K562 (cell line): Measurements from ENCODE around the gene SZT2. TPM values are rescaled to one million over a fixed set of nuclear protein-coding genes. Genes with fewer than 3 reads are reported as not detected.

Experiments used
- KDM1A ChIP-seq, 2 experiments: fragments of 450-650 bp; IDR thresholded peaks; 2 replicates each; pipeline ENCODE4 v1.6.1; 2016; ENCODE audit warnings: mild to moderate bottlenecking in 2 of 2
- NR1H2 ChIP-seq: sonication (generic); formaldehyde crosslinking; IDR thresholded peaks from 2 replicates; pipeline ENCODE4 v1.4.0; 2020; ENCODE audit warnings: mild to moderate bottlenecking, missing genetic modification reagents
- POLR2AphosphoS2 ChIP-seq: IDR thresholded peaks from 2 replicates; pipeline ENCODE4 v1.6.1; 2012; ENCODE audit warnings: low read length, improper control_type of control experiment
- SPI1 ChIP-seq: IDR thresholded peaks from 2 replicates; pipeline ENCODE4 v1.6.1; 2011; ENCODE audit warnings: low read depth, low read length, control low read depth, borderline replicate concordance
- SRSF3 ChIP-seq: fragments of 200-400 bp; formaldehyde crosslinking; IDR thresholded peaks from 2 replicates; pipeline ENCODE4 v1.6.1; 2016; ENCODE audit warnings: mild to moderate bottlenecking, low read length, moderate library complexity; ENCODE audit not compliant: insufficient read depth
- TARDBP ChIP-seq: fragments of 450-650 bp; IDR thresholded peaks from 2 replicates; pipeline ENCODE4 v1.6.1; 2016
- ZNF165 ChIP-seq: fragments of 250-450 bp; sonication (Bioruptor Pico); IDR thresholded peaks from 2 replicates; pipeline ENCODE4 v1.4.0; 2020; ENCODE audit warnings: borderline replicate concordance
- ZNF3 ChIP-seq: fragments of 250-450 bp; sonication (Bioruptor Pico); IDR thresholded peaks from 2 replicates; pipeline ENCODE4 v1.5.0; 2021; ENCODE audit warnings: mild to moderate bottlenecking, moderate library complexity
- ZNF584 ChIP-seq: fragments of 200-800 bp; sonication (Bioruptor generic); IDR thresholded peaks from 2 replicates; pipeline ENCODE4 v1.6.1; 2016; ENCODE audit warnings: low read depth, mild to moderate bottlenecking, missing genetic modification characterization, missing compliant biosample characterization
- polyA plus RNA-seq, 8 experiments: library from polyadenylated mRNA; depleted of rRNA in 4 of 8; stranded (reverse) in 5 of 8; unstranded in 3 of 8; fragments of >200 nt; fragmentation: Nextera tagmentation in 2 of 8; fragmentation: Illumina TruSeq in 1 of 8; extraction: Ambion mirVana in 2 of 8; extraction: Trizol in 1 of 8; gene quantifications; 2 replicates each; pipeline versions ENCODE4 v1.2.1 to v1.2.3, GENCODE V29; 2011 to 2014; ENCODE audit warnings: inconsistent platforms in 1 of 8, missing spikeins in 1 of 8
- total RNA-seq, 7 experiments: library from RNA; depleted of rRNA in 6 of 7; stranded (reverse); fragments of >200 nt in 6 of 7; fragmentation: Illumina TruSeq in 2 of 7; extraction: Trizol in 2 of 7; gene quantifications; 2 replicates each; pipeline versions ENCODE4 v1.2.1 to v1.2.3, GENCODE V29; 2011 to 2021; ENCODE audit warnings: low replicate concordance in 1 of 7
- TF ChIP-seq, protein P1 (sequence below): fragments of 450-650 bp; IDR thresholded peaks from 2 replicates; pipeline ENCODE4 v1.6.1; 2016
- TF ChIP-seq, protein P2 (sequence below), 2 experiments: fragments of 450-650 bp; IDR thresholded peaks; 2 replicates each; pipeline ENCODE4 v1.6.1; 2016
- TF ChIP-seq, protein P3 (sequence below): sonication (generic); formaldehyde crosslinking; IDR thresholded peaks from 2 replicates; pipeline ENCODE4 v1.8.1; 2023; ENCODE audit warnings: mild to moderate bottlenecking, missing genetic modification reagents
- TF ChIP-seq, protein P4 (sequence below): fragments of 250-450 bp; sonication (Bioruptor Pico); IDR thresholded peaks from 2 replicates; pipeline ENCODE4 v1.8.0; 2021; ENCODE audit warnings: borderline replicate concordance, mild to moderate bottlenecking, moderate library complexity; ENCODE audit not compliant: poor library complexity, severe bottlenecking
- TF ChIP-seq, protein P5 (sequence below): sonication (generic); formaldehyde crosslinking; IDR thresholded peaks from 2 replicates; pipeline ENCODE4 v1.8.0; 2023; ENCODE audit warnings: mild to moderate bottlenecking, missing genetic modification reagents
- TF ChIP-seq, protein P6 (sequence below): fragments of 250-450 bp; sonication (Bioruptor Pico); IDR thresholded peaks from 2 replicates; pipeline ENCODE4 v1.5.1; 2021; ENCODE audit warnings: mild to moderate bottlenecking

The SZT2 gene
- total and polyA plus RNA-seq, 9 of the 15 experiments (the other 6 are each of a cell fraction or from before 2014, with no cell fraction given): 0.88 to 31.0 (median 12.8) TPM

DNA sequence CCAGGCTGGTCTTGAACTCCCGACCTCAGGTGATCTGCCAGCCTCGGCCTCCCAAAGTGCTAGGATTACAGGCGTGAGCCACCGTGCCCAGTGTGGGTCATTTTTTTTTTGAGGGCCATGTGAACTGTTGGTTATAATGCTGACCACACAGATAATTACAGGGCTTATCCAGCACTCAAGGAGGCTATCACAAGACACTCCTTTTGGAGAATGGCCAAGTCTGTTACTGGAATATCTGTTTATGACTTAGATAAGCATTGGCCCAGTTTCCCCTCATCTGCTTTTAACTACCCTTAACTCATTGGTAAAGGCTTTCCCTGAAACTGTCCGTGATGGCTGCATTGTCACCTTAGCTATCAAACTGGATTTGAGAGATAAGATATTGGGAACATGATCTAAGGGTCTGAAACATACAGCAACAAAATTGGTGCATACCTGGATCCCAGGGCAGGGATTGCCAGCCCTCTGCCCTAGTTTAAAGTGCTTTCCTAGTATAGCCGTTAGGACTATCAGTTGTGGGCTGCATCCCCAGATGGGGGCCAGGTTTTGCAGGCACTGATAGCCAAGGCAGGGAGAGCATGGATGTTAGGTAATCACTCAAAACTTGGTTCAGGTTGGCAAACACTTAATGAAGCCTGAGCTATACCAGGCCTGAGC, 15.6 kb downstream of the SZT2 start (continued):
- TF ChIP-seq, protein P1, sequence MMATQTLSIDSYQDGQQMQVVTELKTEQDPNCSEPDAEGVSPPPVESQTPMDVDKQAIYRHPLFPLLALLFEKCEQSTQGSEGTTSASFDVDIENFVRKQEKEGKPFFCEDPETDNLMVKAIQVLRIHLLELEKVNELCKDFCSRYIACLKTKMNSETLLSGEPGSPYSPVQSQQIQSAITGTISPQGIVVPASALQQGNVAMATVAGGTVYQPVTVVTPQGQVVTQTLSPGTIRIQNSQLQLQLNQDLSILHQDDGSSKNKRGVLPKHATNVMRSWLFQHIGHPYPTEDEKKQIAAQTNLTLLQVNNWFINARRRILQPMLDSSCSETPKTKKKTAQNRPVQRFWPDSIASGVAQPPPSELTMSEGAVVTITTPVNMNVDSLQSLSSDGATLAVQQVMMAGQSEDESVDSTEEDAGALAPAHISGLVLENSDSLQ: 0 out of 2 replicates have a peak, but pooled peaks have one; percentile 29
- TF ChIP-seq, protein P2, sequence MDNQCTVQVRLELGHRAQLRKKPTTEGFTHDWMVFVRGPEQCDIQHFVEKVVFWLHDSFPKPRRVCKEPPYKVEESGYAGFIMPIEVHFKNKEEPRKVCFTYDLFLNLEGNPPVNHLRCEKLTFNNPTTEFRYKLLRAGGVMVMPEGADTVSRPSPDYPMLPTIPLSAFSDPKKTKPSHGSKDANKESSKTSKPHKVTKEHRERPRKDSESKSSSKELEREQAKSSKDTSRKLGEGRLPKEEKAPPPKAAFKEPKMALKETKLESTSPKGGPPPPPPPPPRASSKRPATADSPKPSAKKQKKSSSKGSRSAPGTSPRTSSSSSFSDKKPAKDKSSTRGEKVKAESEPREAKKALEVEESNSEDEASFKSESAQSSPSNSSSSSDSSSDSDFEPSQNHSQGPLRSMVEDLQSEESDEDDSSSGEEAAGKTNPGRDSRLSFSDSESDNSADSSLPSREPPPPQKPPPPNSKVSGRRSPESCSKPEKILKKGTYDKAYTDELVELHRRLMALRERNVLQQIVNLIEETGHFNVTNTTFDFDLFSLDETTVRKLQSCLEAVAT (IDR thresholded peaks at IDR 0.05): peak in 1 of 2 experiments; percentile 86; a peak in 2 of 4 replicates
- TF ChIP-seq KDM1A (IDR thresholded peaks at IDR 0.05) (peak; percentile 8 to 83; a peak in 3 of 4 replicates), SPI1 (no peak), ZNF3 (CRISPR knock-in tag) (no peak), TARDBP (no peak), NR1H2 (CRISPR knock-in tag) (no peak), SRSF3 (no peak), ZNF584 (CRISPR knock-in tag) (0 out of 2 replicates have a peak, but pooled peaks have one; percentile 32), ZNF165 (CRISPR knock-in tag) (no peak), POLR2AphosphoS2 (no peak)
- TF ChIP-seq, protein P3, sequence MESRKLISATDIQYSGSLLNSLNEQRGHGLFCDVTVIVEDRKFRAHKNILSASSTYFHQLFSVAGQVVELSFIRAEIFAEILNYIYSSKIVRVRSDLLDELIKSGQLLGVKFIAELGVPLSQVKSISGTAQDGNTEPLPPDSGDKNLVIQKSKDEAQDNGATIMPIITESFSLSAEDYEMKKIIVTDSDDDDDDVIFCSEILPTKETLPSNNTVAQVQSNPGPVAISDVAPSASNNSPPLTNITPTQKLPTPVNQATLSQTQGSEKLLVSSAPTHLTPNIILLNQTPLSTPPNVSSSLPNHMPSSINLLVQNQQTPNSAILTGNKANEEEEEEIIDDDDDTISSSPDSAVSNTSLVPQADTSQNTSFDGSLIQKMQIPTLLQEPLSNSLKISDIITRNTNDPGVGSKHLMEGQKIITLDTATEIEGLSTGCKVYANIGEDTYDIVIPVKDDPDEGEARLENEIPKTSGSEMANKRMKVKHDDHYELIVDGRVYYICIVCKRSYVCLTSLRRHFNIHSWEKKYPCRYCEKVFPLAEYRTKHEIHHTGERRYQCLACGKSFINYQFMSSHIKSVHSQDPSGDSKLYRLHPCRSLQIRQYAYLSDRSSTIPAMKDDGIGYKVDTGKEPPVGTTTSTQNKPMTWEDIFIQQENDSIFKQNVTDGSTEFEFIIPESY (CRISPR knock-in tag): no peak
- TF ChIP-seq, protein P4, sequence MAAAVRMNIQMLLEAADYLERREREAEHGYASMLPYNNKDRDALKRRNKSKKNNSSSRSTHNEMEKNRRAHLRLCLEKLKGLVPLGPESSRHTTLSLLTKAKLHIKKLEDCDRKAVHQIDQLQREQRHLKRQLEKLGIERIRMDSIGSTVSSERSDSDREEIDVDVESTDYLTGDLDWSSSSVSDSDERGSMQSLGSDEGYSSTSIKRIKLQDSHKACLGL (CRISPR knock-in tag): no peak
- TF ChIP-seq, protein P5, sequence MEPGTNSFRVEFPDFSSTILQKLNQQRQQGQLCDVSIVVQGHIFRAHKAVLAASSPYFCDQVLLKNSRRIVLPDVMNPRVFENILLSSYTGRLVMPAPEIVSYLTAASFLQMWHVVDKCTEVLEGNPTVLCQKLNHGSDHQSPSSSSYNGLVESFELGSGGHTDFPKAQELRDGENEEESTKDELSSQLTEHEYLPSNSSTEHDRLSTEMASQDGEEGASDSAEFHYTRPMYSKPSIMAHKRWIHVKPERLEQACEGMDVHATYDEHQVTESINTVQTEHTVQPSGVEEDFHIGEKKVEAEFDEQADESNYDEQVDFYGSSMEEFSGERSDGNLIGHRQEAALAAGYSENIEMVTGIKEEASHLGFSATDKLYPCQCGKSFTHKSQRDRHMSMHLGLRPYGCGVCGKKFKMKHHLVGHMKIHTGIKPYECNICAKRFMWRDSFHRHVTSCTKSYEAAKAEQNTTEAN (CRISPR knock-in tag): no peak
- TF ChIP-seq, protein P6, sequence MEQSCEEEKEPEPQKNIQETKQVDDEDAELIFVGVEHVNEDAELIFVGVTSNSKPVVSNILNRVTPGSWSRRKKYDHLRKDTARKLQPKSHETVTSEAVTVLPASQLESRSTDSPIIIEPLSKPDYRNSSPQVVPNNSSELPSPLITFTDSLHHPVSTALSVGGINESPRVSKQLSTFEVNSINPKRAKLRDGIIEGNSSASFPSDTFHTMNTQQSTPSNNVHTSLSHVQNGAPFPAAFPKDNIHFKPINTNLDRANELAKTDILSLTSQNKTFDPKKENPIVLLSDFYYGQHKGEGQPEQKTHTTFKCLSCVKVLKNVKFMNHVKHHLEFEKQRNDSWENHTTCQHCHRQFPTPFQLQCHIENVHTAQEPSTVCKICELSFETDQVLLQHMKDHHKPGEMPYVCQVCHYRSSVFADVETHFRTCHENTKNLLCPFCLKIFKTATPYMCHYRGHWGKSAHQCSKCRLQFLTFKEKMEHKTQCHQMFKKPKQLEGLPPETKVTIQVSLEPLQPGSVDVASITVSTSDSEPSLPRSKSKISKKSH (CRISPR knock-in tag): no peak
